WTC11 (cell line): ENCODE results near the gene KCTD16. TPM values are rescaled to one million over a fixed set of nuclear protein-coding genes. Genes with fewer than 3 reads are reported as not detected.

Experiments used
- ATAC-seq: fragments of 200-7000 bp; cut with Tn5 transposase; 2 replicates; pipeline ENCODE4 v1.10.0; 2021; ENCODE audit warnings: mild to moderate bottlenecking, moderate library complexity
- CTCF ChIA-PET: fragments of 300-600 bp; sonication (Branson Sonifier 250); formaldehyde crosslinking; loops from one replicate; lab custom pipeline; 2021; ENCODE audit warnings: antibody characterized with exemption; lab: Charles Lee
- POLR2A ChIA-PET: fragments of 350-600 bp; sonication (Branson Sonifier 250); formaldehyde crosslinking; loops from one replicate; lab custom pipeline; 2021; ENCODE audit warnings: antibody characterized with exemption; lab: Charles Lee
- DNase-seq: peaks from one replicate; pipeline ENCODE4 v3.0.0; 2021; ENCODE audit warnings: low spot score
- H3K27ac Mint-ChIP-seq: 2 replicates; pipeline ENCODE4 v1.8.0; 2021; ENCODE audit warnings: mixed read lengths
- H3K27me3 Mint-ChIP-seq: 2 replicates; pipeline ENCODE4 v1.8.0; 2021; ENCODE audit warnings: low read depth, mild to moderate bottlenecking, moderate library complexity, mixed read lengths
- H3K36me3 Mint-ChIP-seq: 2 replicates; pipeline ENCODE4 v1.8.0; 2021; ENCODE audit warnings: mixed read lengths
- H3K4me1 Mint-ChIP-seq: 2 replicates; pipeline ENCODE4 v1.8.0; 2022; ENCODE audit warnings: mixed read lengths
- H3K4me3 Mint-ChIP-seq: 2 replicates; pipeline ENCODE4 v1.8.0; 2021; ENCODE audit warnings: mild to moderate bottlenecking, moderate library complexity, mixed read lengths
- H3K9me3 Mint-ChIP-seq: 2 replicates; pipeline ENCODE4 v1.8.0; 2021; ENCODE audit warnings: mixed read lengths
- AFF4 ChIP-seq: sonication (generic); formaldehyde crosslinking; IDR thresholded peaks from 2 replicates; pipeline ENCODE4 v1.8.1; 2023; ENCODE audit warnings: mild to moderate bottlenecking, missing genetic modification reagents, borderline replicate concordance
- AR ChIP-seq: fragments of 250-450 bp; sonication (Bioruptor Pico); IDR thresholded peaks from 2 replicates; pipeline ENCODE4 v1.9.0; 2021; ENCODE audit warnings: mild to moderate bottlenecking
- ATF3 ChIP-seq: sonication (generic); formaldehyde crosslinking; conservative IDR thresholded peaks from 2 replicates; pipeline ENCODE4 v1.8.1; 2022; ENCODE audit warnings: mild to moderate bottlenecking, missing genetic modification reagents
- CREM ChIP-seq: sonication (generic); formaldehyde crosslinking; IDR thresholded peaks from 2 replicates; pipeline ENCODE4 v1.8.1; 2022; ENCODE audit warnings: mild to moderate bottlenecking, missing genetic modification reagents, moderate library complexity
- ELF4 ChIP-seq: sonication (generic); formaldehyde crosslinking; IDR thresholded peaks from 2 replicates; pipeline ENCODE4 v1.8.1; 2022; ENCODE audit warnings: low read depth, mild to moderate bottlenecking, moderate library complexity, missing genetic modification reagents
- FOXP1 ChIP-seq: sonication (generic); formaldehyde crosslinking; IDR thresholded peaks from 2 replicates; pipeline ENCODE4 v1.8.0; 2022; ENCODE audit warnings: missing genetic modification reagents, mild to moderate bottlenecking, moderate library complexity, borderline replicate concordance
- TCF7 ChIP-seq: sonication (generic); formaldehyde crosslinking; IDR thresholded peaks from 2 replicates; pipeline ENCODE4 v1.8.0; 2022; ENCODE audit warnings: mild to moderate bottlenecking, low read depth, missing genetic modification reagents, moderate library complexity
- USF1 ChIP-seq: sonication (generic); formaldehyde crosslinking; IDR thresholded peaks from 2 replicates; pipeline ENCODE4 v1.8.0; 2022; ENCODE audit warnings: mild to moderate bottlenecking, missing genetic modification reagents
- ZBTB43 ChIP-seq: sonication (generic); formaldehyde crosslinking; IDR thresholded peaks from 2 replicates; pipeline ENCODE4 v1.8.1; 2023; ENCODE audit warnings: mild to moderate bottlenecking, missing genetic modification reagents
- total RNA-seq: library from RNA; stranded (reverse); gene quantifications from 3 replicates; pipeline ENCODE4 v1.2.3, GENCODE V29; 2021

Gene KCTD16
- total RNA-seq, 1 experiment from 2014 or later, result 0.20 TPM

- DNase-seq (no peak), ATAC-seq (no peak)
- peaks cover 5% of the 10 kb centered on the region; the same call in 1 of the 2 replicates for H3K4me1 Mint-ChIP-seq
- POLR2A ChIA-PET, result no interaction called here
- H3K27ac Mint-ChIP-seq, result no peak overlapping the region
- TF ChIP-seq CREM (CRISPR knock-in tag) (no peak), TCF7 (CRISPR knock-in tag) (no peak), USF1 (CRISPR knock-in tag) (no peak), ZBTB43 (CRISPR knock-in tag) (no peak), ELF4 (CRISPR knock-in tag) (no peak), ATF3 (no peak), AR (CRISPR knock-in tag) (no peak), FOXP1 (CRISPR knock-in tag) (no peak)
- CTCF ChIA-PET, result interaction anchor here (0.6 kb wide), 2 partner anchors 57 to 163 kb away, joined by 3 read pairs; no protein-coding TSS in a partner anchor
- H3K36me3 Mint-ChIP-seq, result no peaks in the 10 kb centered on the region
- no peak overlapping the region for H3K4me3 Mint-ChIP-seq
- no peaks in the 10 kb centered on the region for H3K9me3 Mint-ChIP-seq
- no peaks in the 10 kb centered on the region for H3K27me3 Mint-ChIP-seq
Measured at GRCh38 chr5:144525000-144525399, 354.3 kb downstream of the KCTD16 start.

- ATAC-seq (no peak), DNase-seq (no peak)
- Mint-ChIP-seq H3K36me3 (no peaks in the 10 kb centered on the region), H3K4me1 (no peaks in the 10 kb centered on the region), H3K9me3 (peaks cover 16% of the 10 kb centered on the region), H3K27me3 (peaks cover 3% of the 10 kb centered on the region; the same call in 1 of the 2 replicates), H3K27ac (no peak overlapping the region), H3K4me3 (no peak overlapping the region)
- CTCF ChIA-PET, result no interaction called here
- POLR2A ChIA-PET, result no interaction called here
- TF ChIP-seq AFF4 (CRISPR knock-in tag), result no peak
Measured at GRCh38 chr5:144531188-144531587, 360.5 kb downstream of the KCTD16 start.

Other genes starting within 250 kb of the KCTD16 start
- gene YIPF5, start 214 bp upstream of the KCTD16 start, total RNA-seq, result 33.8 to 39.2 TPM (median 37.7 TPM) in 3 replicates